Astrocyte of the hippocampus (primary cell): Measurements from ENCODE around the gene CCR8.
"Not testable (repeated sequence)": the region's sequence is repeated elsewhere in the genome, so short reads cannot be mapped to it uniquely, and the experiment has no call there.

Source experiments
- DNase-seq: peaks from one replicate; pipeline ENCODE4 v3.0.0; 2011; ENCODE audit warnings: low read depth, low spot score

Gene CCR8

GRCh38 chr3:39313289-39313688, 16.2 kb upstream of the CCR8 start:
- DNase-seq, result no peak

GRCh38 chr3:39315420-39315819, 14.1 kb upstream of the CCR8 start:
- no peak for DNase-seq

- no peak for DNase-seq
These were observed 11.8 kb upstream of the CCR8 start for GRCh38 chr3:39317571-39318169.

GRCh38 chr3:39318301-39318700, 11.2 kb upstream of the CCR8 start:
- no peak for DNase-seq

GRCh38 chr3:39319249-39319648, 10.3 kb upstream of the CCR8 start:
- no peak for DNase-seq

GRCh38 chr3:39321574-39321983, 7.9 kb upstream of the CCR8 start:
- not testable (repeated sequence) for DNase-seq

GRCh38 chr3:39322209-39322715, 7.2 kb upstream of the CCR8 start:
- not testable (repeated sequence) for DNase-seq

GRCh38 chr3:39322936-39323335, 6.6 kb upstream of the CCR8 start:
- no peak for DNase-seq

- no peak for DNase-seq
These were observed 6.0 kb upstream of the CCR8 start for GRCh38 chr3:39323494-39323893.

GRCh38 chr3:39325236-39325635, 4.3 kb upstream of the CCR8 start:
- no peak for DNase-seq

- no peak for DNase-seq
These were observed 2.3 kb upstream of the CCR8 start for GRCh38 chr3:39327053-39327745.

- DNase-seq, result no peak
These were observed 1.7 kb upstream of the CCR8 start for GRCh38 chr3:39327746-39328349.

GRCh38 chr3:39330824-39331223, 1.3 kb downstream of the CCR8 start:
- no peak for DNase-seq

- no peak for DNase-seq
These were observed 3.0 kb downstream of the CCR8 start for GRCh38 chr3:39332525-39332924.

- DNase-seq, result no peak
These were observed 4.1 kb downstream of the CCR8 start for GRCh38 chr3:39333607-39334006.

GRCh38 chr3:39334205-39334604, 4.7 kb downstream of the CCR8 start:
- no peak for DNase-seq

- DNase-seq, result no peak
These were observed 8.7 kb downstream of the CCR8 start for GRCh38 chr3:39338201-39338600.

GRCh38 chr3:39339086-39339485, 9.6 kb downstream of the CCR8 start:
- no peak for DNase-seq

GRCh38 chr3:39343076-39343717, 13.7 kb downstream of the CCR8 start:
- DNase-seq, result no peak

GRCh38 chr3:39343760-39344159, 14.3 kb downstream of the CCR8 start:
- no peak for DNase-seq

GRCh38 chr3:39344746-39345344, 15.3 kb downstream of the CCR8 start:
- no peak for DNase-seq
